GM23248 (cell line): ENCODE results near the gene KCNJ18. TPM values are rescaled to one million over a fixed set of nuclear protein-coding genes. Genes with fewer than 3 reads are reported as not detected.
"Not testable (repeated sequence)": the region's sequence is repeated elsewhere in the genome, so short reads cannot be mapped to it uniquely, and the experiment has no call there.

Experiments used
- DNase-seq: peaks from one replicate; pipeline ENCODE4 v3.0.0-alpha.2; 2015
- H2AFZ ChIP-seq: fragments of 200-600 bp; sonication (generic); 2 replicates; pipeline ENCODE4 v1.6.1; 2016; ENCODE audit warnings: antibody characterized with exemption
- H3F3A ChIP-seq: fragments of 200-600 bp; sonication (generic); 2 replicates; pipeline ENCODE4 v1.6.1; 2016; ENCODE audit warnings: mild to moderate bottlenecking, antibody characterized with exemption, mixed run types; ENCODE audit not compliant: insufficient read depth
- H3K27ac ChIP-seq: fragments of 200-600 bp; sonication (generic); 2 replicates; pipeline ENCODE4 v1.5.1; 2016; ENCODE audit warnings: mild to moderate bottlenecking
- H3K27me3 ChIP-seq: fragments of 200-600 bp; sonication (generic); replicated peaks from 2 replicates; pipeline ENCODE4 v1.6.1; 2016; ENCODE audit warnings: mild to moderate bottlenecking; ENCODE audit not compliant: insufficient read depth
- H3K36me3 ChIP-seq: fragments of 200-600 bp; sonication (generic); 2 replicates; pipeline ENCODE4 v1.6.1; 2016; ENCODE audit warnings: low read depth, mild to moderate bottlenecking
- H3K4me1 ChIP-seq: fragments of 200-600 bp; sonication (generic); 2 replicates; pipeline ENCODE4 v1.6.1; 2016; ENCODE audit warnings: mild to moderate bottlenecking; ENCODE audit not compliant: insufficient read depth
- H3K4me2 ChIP-seq: fragments of 200-600 bp; sonication (generic); one replicate; pipeline ENCODE4 v1.6.1; 2016; ENCODE audit warnings: mild to moderate bottlenecking; ENCODE audit not compliant: unreplicated experiment
- H3K4me3 ChIP-seq: fragments of 200-600 bp; sonication (generic); 2 replicates; pipeline ENCODE4 v1.5.1; 2016; ENCODE audit warnings: mild to moderate bottlenecking
- H3K79me2 ChIP-seq: fragments of 200-600 bp; sonication (generic); 2 replicates; pipeline ENCODE4 v1.6.1; 2016; ENCODE audit warnings: mild to moderate bottlenecking; ENCODE audit not compliant: insufficient read depth
- H3K9ac ChIP-seq: fragments of 200-600 bp; sonication (generic); 2 replicates; pipeline ENCODE4 v1.6.1; 2016; ENCODE audit warnings: mild to moderate bottlenecking
- H3K9me2 ChIP-seq: fragments of 200-600 bp; sonication (generic); 2 replicates; pipeline ENCODE4 v1.6.1; 2016; ENCODE audit warnings: mixed run types, mild to moderate bottlenecking, moderate library complexity; ENCODE audit not compliant: insufficient read depth
- H3K9me3 ChIP-seq: fragments of 200-600 bp; sonication (generic); one replicate; pipeline ENCODE4 v1.6.1; 2017; ENCODE audit warnings: low read depth
- H4K20me1 ChIP-seq: fragments of 200-600 bp; sonication (generic); 2 replicates; pipeline ENCODE4 v1.6.0; 2016; ENCODE audit not compliant: insufficient read depth
- WGBS, 2 experiments: methylation state at CpG; one replicate each; pipeline ENCODE4 v1.1.6; 2015 to 2017; ENCODE audit warnings: low lambda C conversion rate in 2 of 2, low coverage in 1 of 2; ENCODE audit errors: missing lambda C conversion rate in 2 of 2; 5-methylcytosine and 5-hydroxymethylcytosine counted together
- in situ Hi-C: fragments of 300-500 bp; cut with MboI; formaldehyde crosslinking; loops from 2 replicates; pipeline ENCODE4 v1.15.0; 2020
- polyA plus RNA-seq: library from polyadenylated mRNA; unstranded; fragments of >200 nt; fragmentation: Nextera tagmentation; extraction: Ambion mirVana; gene quantifications from 2 replicates; pipeline ENCODE4 v1.2.1, GENCODE V29; 2016
- total RNA-seq: library from RNA; depleted of rRNA; stranded (reverse); fragments of >200 nt; shearing (Covaris generic); gene quantifications from 2 replicates; pipeline ENCODE4 v1.2.3, GENCODE V29; 2014

Gene KCNJ18
- total and polyA plus RNA-seq, 2 experiments from 2014 or later, result not detected

- H3K9ac ChIP-seq, H2AFZ ChIP-seq, H3K27me3 ChIP-seq, H3K27ac ChIP-seq, H3K9me2 ChIP-seq, DNase-seq, H3K4me3 ChIP-seq, H3K36me3 ChIP-seq, H3F3A ChIP-seq, H4K20me1 ChIP-seq, in situ Hi-C loops, H3K9me3 ChIP-seq, H3K4me1 ChIP-seq, H3K79me2 ChIP-seq, H3K4me2 ChIP-seq: not testable (repeated sequence)
- 47 to 49% methylated on average over 7 of the region's 7 CpGs for WGBS, 2 experiments
Observed at GRCh38 chr17:21696842-21697507, 4.7 kb downstream of the KCNJ18 start.

GRCh38 chr17:21697508-21697860 lies 5.2 kb downstream of the KCNJ18 start:
- H3K9me3 ChIP-seq, H3K9me2 ChIP-seq, in situ Hi-C loops, H3K79me2 ChIP-seq, H4K20me1 ChIP-seq, H3K36me3 ChIP-seq, H3K4me1 ChIP-seq, H3K27ac ChIP-seq, H3K9ac ChIP-seq, H3K4me2 ChIP-seq, H3K4me3 ChIP-seq, H3F3A ChIP-seq, DNase-seq, H3K27me3 ChIP-seq, H2AFZ ChIP-seq: not testable (repeated sequence)
- WGBS, 2 experiments, result 15 to 29% methylated on average over 1 of the region's 1 CpG

DNA sequence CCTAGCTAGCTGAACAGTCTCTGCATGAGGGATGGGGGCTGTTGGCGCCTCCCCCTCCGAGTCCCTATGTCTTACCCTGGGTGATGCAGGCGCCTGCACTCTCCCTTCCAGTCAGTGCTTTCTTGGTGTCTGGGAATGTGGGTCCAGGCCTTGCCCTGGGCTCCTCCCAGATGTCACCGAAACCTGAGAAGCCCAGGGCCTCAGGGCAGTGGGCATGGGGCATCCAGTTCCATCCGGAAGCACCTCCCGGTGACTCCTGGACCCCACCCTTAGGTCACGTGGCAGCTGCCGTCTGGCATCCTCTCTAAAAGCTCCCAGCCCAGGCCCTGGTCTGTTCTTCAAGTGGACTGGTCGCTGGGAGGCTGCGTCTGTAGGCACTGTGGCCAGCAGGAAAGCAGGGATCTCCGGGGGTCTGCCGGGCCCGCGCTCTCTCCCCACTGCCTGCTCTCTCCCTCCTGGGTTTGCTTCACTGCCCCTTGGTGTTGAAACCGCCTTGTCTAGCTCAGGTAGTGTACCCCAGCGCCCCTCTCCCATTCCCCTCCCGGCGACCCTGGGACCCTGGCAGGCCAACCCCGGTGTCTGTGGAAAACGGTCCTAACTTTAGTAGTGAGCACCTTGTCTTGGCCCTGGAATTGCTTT lies 6.2 kb downstream of the KCNJ18 start:
- H3K4me2 ChIP-seq, result not testable (repeated sequence)

GRCh38 chr17:21699124-21699523 lies 6.8 kb downstream of the KCNJ18 start:
- H3K4me1 ChIP-seq, H3K9me2 ChIP-seq, H2AFZ ChIP-seq, H3K4me2 ChIP-seq, H4K20me1 ChIP-seq, H3K9ac ChIP-seq, H3K9me3 ChIP-seq, H3K4me3 ChIP-seq, H3F3A ChIP-seq, H3K27ac ChIP-seq, H3K36me3 ChIP-seq, H3K27me3 ChIP-seq, H3K79me2 ChIP-seq, DNase-seq, in situ Hi-C loops: not testable (repeated sequence)
- 71 to 73% methylated on average over 4 of the region's 4 CpGs for WGBS, 2 experiments

More for the DNA sequence above, 6.2 kb downstream of the KCNJ18 start:
- H3K79me2 ChIP-seq, H4K20me1 ChIP-seq, H3K4me1 ChIP-seq, H3K27me3 ChIP-seq, in situ Hi-C loops, DNase-seq, H3K4me3 ChIP-seq, H3K27ac ChIP-seq, H3K9me3 ChIP-seq, H3K9ac ChIP-seq, H3K36me3 ChIP-seq, H2AFZ ChIP-seq, H3F3A ChIP-seq, H3K9me2 ChIP-seq: not testable (repeated sequence)
- WGBS, 2 experiments, result 72 to 77% methylated on average over 20 of the region's 20 CpGs

DNA sequence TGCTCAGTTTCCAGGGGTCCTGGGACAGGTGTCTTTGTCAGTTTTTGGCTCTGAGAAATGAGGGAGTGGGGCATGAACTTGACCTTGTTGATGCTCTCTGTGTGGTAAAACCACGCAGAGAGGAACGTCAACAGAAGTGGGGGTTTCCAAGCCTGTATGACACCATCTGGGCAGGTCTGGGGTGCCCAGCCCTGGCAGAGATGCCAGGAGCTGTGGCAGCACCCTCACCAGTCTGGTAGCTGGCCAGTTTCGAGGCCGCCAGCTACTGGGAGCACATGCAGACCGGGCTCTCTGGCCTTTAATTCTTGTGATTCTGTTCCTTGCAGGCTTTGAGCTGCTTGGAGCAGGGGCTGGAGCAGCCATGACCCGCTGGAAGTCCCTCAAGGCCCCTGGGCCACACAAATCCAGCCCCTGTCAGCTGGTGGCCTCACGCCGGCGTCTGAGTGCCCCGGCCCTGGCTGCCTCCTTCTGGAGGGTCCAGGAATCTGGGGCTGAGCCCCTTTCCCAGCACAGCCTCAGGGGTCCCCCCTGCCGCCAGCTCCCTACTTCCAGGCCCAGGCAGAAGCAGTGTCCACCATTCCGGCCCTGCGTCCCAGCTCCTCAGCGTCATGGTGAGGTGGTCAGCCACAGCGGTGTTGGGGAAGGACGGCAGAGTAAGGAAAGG lies 7.4 kb downstream of the KCNJ18 start:
- H3K36me3 ChIP-seq, DNase-seq, H3K79me2 ChIP-seq, in situ Hi-C loops, H3K9ac ChIP-seq, H3K27me3 ChIP-seq, H2AFZ ChIP-seq, H3K9me3 ChIP-seq, H3K4me2 ChIP-seq, H3K27ac ChIP-seq, H3K4me3 ChIP-seq, H4K20me1 ChIP-seq, H3K4me1 ChIP-seq, H3F3A ChIP-seq, H3K9me2 ChIP-seq: not testable (repeated sequence)
- WGBS, 2 experiments, result 62 to 69% methylated on average over 11 to 16 of the region's 16 CpGs

DNA sequence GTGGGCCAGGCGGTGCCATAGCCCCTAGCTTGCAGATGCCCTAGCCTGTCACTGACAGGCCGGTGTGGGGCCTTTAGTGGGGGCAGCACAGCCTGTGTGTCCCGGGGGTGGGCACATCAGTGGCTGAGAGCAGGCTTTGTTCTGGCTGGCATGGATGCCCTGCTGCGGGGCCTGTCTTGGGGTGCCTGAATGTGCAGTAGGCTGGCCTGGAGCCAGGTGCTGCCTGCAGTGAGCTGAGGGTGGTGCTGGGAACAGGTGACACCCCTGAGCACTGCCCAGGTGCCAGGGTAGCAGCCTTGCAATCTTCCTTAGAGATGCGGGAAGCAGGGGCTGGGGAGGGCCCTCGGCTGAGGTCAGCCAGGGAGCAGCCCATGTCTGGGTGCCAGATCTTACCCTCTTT lies 8.8 kb downstream of the KCNJ18 start:
- H3K4me1 ChIP-seq, DNase-seq, H3K36me3 ChIP-seq, H3K4me3 ChIP-seq, H3K79me2 ChIP-seq, H3K27me3 ChIP-seq, H4K20me1 ChIP-seq, H3K9ac ChIP-seq, H2AFZ ChIP-seq, H3F3A ChIP-seq, H3K9me2 ChIP-seq, in situ Hi-C loops, H3K4me2 ChIP-seq, H3K27ac ChIP-seq, H3K9me3 ChIP-seq: not testable (repeated sequence)
- WGBS, 2 experiments, result 80 to 90% methylated on average over 3 to 5 of the region's 6 CpGs

GRCh38 chr17:21702029-21702428 lies 9.7 kb downstream of the KCNJ18 start:
- H3K79me2 ChIP-seq, in situ Hi-C loops, H3F3A ChIP-seq, H3K4me1 ChIP-seq, H3K27me3 ChIP-seq, H4K20me1 ChIP-seq, H3K9me2 ChIP-seq, H3K9me3 ChIP-seq, H2AFZ ChIP-seq, DNase-seq, H3K27ac ChIP-seq, H3K36me3 ChIP-seq, H3K4me3 ChIP-seq, H3K9ac ChIP-seq, H3K4me2 ChIP-seq: not testable (repeated sequence)
- 55 to 64% methylated on average over 6 to 8 of the region's 8 CpGs for WGBS, 2 experiments
